Fibroblast of villous mesenchyme (primary cell): ENCODE measurements around the gene BCAR1. TPM values are rescaled to one million over a fixed set of nuclear protein-coding genes. Genes with fewer than 3 reads are reported as not detected.

Experiments
- DNase-seq: peaks from one replicate; pipeline ENCODE4 v3.0.0-alpha.2; 2010; ENCODE audit warnings: low read depth
- H3K4me3 ChIP-seq: 2 replicates; pipeline ENCODE4 v1.5.1; 2011; ENCODE audit warnings: low read depth, mild to moderate bottlenecking, low read length
- total RNA-seq: library from RNA; depleted of rRNA; stranded (reverse); fragments of >200 nt; gene quantifications from 2 replicates; pipeline ENCODE4 v1.2.3, GENCODE V29; 2012
- TF ChIP-seq, protein P1 (sequence below): IDR thresholded peaks from 2 replicates; pipeline ENCODE4 v1.5.1; 2012; ENCODE audit warnings: low read depth, mild to moderate bottlenecking, low read length; ENCODE audit not compliant: insufficient read depth

The BCAR1 gene, protein sequence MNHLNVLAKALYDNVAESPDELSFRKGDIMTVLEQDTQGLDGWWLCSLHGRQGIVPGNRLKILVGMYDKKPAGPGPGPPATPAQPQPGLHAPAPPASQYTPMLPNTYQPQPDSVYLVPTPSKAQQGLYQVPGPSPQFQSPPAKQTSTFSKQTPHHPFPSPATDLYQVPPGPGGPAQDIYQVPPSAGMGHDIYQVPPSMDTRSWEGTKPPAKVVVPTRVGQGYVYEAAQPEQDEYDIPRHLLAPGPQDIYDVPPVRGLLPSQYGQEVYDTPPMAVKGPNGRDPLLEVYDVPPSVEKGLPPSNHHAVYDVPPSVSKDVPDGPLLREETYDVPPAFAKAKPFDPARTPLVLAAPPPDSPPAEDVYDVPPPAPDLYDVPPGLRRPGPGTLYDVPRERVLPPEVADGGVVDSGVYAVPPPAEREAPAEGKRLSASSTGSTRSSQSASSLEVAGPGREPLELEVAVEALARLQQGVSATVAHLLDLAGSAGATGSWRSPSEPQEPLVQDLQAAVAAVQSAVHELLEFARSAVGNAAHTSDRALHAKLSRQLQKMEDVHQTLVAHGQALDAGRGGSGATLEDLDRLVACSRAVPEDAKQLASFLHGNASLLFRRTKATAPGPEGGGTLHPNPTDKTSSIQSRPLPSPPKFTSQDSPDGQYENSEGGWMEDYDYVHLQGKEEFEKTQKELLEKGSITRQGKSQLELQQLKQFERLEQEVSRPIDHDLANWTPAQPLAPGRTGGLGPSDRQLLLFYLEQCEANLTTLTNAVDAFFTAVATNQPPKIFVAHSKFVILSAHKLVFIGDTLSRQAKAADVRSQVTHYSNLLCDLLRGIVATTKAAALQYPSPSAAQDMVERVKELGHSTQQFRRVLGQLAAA
- 87.2 and 120 TPM in 2 replicates for total RNA-seq

DNA sequence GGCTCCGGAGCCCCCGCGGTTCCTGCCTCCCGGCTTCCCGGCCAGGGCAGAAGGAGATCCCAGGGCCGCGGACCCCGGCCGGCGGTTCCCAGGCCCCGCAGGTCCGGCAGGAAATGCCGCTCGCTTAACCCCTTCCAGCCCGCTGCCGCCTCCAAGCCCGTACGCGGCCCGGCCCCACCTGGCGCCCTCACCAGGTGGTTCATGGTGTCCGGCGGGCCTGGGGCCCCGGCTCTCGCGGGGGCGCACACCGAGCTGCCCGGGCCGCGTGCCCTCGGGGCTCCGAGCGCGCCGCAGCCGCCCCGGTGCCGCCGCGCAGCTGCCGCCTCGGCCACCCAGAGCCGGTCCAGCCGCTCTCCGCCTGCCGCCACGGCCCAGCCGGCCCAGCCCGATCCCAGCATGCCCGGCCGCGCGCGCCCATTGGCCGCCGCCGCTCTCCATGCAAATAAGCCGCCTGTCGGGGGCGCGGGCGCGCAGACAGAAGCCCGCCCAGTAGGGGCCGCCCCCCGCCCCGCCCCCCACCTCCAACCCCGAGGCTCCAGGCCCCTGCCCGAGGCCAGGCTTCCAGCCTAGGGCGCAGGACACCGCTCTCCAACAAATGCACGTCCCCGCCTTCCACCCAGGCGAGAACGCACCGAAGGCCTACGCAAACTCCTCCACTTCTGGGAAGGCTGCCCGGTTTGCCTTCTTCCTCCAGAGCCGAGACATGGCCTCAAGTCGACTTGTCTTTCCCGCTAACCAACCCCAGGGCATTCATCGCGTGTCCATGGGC, at the start of gene BCAR1:
Gene BCAR1, minus strand, starts transcription at position 345 of the 769 bp plus-strand sequence. Its CDS starts 142 bp downstream, at position 203.
- TF ChIP-seq, protein P1, sequence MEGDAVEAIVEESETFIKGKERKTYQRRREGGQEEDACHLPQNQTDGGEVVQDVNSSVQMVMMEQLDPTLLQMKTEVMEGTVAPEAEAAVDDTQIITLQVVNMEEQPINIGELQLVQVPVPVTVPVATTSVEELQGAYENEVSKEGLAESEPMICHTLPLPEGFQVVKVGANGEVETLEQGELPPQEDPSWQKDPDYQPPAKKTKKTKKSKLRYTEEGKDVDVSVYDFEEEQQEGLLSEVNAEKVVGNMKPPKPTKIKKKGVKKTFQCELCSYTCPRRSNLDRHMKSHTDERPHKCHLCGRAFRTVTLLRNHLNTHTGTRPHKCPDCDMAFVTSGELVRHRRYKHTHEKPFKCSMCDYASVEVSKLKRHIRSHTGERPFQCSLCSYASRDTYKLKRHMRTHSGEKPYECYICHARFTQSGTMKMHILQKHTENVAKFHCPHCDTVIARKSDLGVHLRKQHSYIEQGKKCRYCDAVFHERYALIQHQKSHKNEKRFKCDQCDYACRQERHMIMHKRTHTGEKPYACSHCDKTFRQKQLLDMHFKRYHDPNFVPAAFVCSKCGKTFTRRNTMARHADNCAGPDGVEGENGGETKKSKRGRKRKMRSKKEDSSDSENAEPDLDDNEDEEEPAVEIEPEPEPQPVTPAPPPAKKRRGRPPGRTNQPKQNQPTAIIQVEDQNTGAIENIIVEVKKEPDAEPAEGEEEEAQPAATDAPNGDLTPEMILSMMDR: no peak
- DNase-seq: peak; percentile 94
- H3K4me3 ChIP-seq: peak within 1 kb of the TSS; percentile 85

GRCh38 chr16:75298267-75298666, 46.8 kb upstream of the BCAR1 start:
- H3K4me3 ChIP-seq: no peak overlapping the region
- no peak for DNase-seq

DNA sequence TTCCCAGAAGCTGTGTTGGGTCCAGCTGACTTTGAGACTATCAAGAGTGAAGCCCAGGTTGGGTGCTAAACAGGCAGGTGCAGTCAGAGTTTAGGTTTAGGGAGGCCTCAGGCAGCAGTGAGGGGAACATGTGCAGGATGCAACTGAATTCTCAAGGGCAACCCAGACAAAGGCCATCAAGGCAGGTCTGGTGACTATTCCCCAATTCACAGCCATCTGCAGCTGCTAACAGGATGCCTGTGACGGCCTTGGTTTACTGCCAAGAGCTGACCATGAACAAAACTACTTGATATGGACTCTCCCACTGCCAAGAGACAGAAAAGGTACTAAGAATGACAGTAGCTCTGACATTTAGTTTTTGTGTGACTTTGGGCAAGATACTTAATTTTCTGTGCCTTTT, 45.2 kb upstream of the BCAR1 start:
- TF ChIP-seq, protein P1: no peak
- DNase-seq: peak; percentile 61
- no peak overlapping the region for H3K4me3 ChIP-seq

More at GRCh38 chr16:75298267-75298666, 46.8 kb upstream of the BCAR1 start:
- TF ChIP-seq, protein P1: no peak

DNA sequence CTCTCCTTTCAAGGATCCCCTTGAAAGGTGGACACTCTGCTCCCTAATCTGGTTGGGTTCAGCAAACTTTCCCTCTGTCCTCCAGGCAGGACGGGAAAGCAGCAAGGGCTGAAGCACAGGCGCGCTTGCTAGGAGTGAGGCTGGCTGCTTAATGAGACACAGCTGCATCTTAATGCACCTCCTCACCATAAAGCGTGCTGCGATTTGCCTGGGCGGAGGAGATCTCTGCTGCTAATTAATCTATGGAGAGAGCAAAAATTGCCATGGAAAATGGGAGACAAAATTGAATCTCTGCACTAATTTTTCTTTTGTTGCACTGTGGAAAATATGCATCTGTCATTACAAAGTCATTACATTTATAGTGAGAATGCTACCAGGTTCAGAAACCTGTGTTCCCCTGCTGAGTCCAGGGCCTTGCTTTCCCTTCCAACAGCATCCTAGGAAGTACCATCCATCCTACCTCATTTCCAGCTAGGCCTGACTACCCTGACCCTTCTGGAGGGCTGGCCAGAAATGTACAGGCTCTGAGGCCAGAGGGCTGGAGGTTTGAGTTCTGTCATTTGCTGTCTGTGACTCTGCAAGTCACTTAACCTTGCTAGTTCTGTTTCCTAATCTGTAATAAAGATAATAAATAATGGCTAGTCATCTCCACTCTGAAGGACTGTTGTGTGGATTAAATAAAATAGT, 43.5 kb upstream of the BCAR1 start:
- H3K4me3 ChIP-seq: no peak overlapping the region
- DNase-seq: peak; percentile 23
- TF ChIP-seq, protein P1: no peak

DNA sequence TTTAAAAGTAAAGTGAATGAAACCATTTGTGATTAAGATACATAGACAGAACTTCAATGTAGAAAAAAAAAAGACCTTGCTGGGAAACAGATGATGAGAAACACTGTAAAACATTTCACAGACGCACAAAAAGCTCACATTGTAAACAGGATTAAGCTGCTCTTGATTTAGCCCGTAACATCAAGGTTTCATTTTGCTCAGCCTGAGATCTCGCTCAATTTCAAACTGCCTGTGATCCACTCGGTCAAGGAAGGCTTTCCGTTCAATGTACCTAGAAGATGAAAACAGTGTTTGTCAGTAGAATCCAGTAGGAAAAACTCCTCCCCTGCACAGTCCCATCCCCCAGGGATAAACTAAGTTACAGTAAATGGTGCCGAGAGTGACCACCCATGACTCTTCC, 42.3 kb upstream of the BCAR1 start:
- peak; percentile 89 for DNase-seq
- H3K4me3 ChIP-seq: peak overlapping the region; percentile 32
- TF ChIP-seq, protein P1: no peak

DNA sequence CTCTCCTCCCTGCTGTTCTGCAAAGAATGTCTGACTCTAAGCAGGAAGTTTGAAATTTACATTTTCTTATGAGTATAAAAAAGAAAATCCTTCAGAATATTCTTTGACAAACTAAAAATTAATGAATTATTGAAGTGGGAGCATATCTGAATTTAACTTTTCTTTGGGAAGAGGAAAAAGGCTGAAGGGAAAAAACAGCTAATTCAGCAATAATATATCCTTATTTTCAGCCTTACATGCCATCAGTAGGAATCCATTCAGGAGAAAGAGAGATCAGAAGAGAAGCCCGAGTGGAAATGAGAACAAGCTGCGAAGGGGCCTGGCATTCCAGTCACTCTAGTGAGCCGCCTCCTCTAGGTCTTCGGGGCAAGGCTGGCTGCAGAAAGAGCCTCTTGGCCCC, 41.7 kb upstream of the BCAR1 start:
- H3K4me3 ChIP-seq: no peak overlapping the region
- DNase-seq: no peak
- TF ChIP-seq, protein P1: no peak
